Stomach (tissue), 4 donors: ENCODE data around the gene UPK3A.

ENCODE experiments used
- CTCF ChIP-seq, 7 experiments: fragments of 450-650 bp in 4 of 7; fragments of 200-600 bp in 3 of 7; sonication (generic) in 3 of 7; IDR thresholded peaks; one replicate each; pipeline ENCODE4 v1.5.1; 2016 to 2019; ENCODE audit warnings: antibody characterized with exemption in 7 of 7, control low read depth in 2 of 7, mild to moderate bottlenecking in 1 of 7
- POLR2A ChIP-seq, 4 donors: fragments of 450-650 bp; IDR thresholded peaks; one replicate each; pipeline ENCODE4 v1.6.1; 2016; ENCODE audit warnings: antibody characterized with exemption in 4 of 4, control low read depth in 2 of 4, mild to moderate bottlenecking in 1 of 4, moderate library complexity in 1 of 4

- TF ChIP-seq POLR2A (IDR thresholded peaks at IDR 0.05) (no peak), CTCF (IDR thresholded peaks at IDR 0.05) (no peak)
These were observed 48.9 kb upstream of the UPK3A start for GRCh38 chr22:45235851-45236342.
